Pancreas (tissue), 10 donors: ENCODE results near the gene ISYNA1. TPM values are rescaled to one million over a fixed set of nuclear protein-coding genes. Genes with fewer than 3 reads are reported as not detected.
A peak's percentile ranks its signal among the peaks of the same experiment; 100 is the strongest.

Experiments used
- ATAC-seq, 4 donors: fragments of 200-7000 bp; cut with Tn5 transposase; one replicate each; pipeline versions ENCODE4 v1.8.0 to v1.9.1; 2020; ENCODE audit warnings: mild to moderate bottlenecking in 4 of 4, moderate library complexity in 4 of 4
- DNase-seq, 6 donors: peaks; one replicate each; pipeline ENCODE4 v3.0.0-alpha.2; 2020
- FAIRE-seq: peaks from 2 replicates; lab custom pipeline; 2012; peaks lifted over from hg19 to GRCh38; lab: Jason Lieb, UNC
- H3K27ac ChIP-seq, 4 donors: fragments of 200-600 bp; sonication (generic); 1 replicate in 3 of 4; 2 replicates in 1 of 4; pipeline versions ENCODE4 v1.5.0 to v1.8.0; 2020
- H3K27me3 ChIP-seq, 4 donors: fragments of 200-600 bp; one replicate each; pipeline ENCODE4 v1.8.0; 2021
- H3K36me3 ChIP-seq, 3 donors: fragments of 200-600 bp; sonication (generic) in 1 of 3; one replicate each; pipeline versions ENCODE4 v1.5.0 to v1.8.0; 2020 to 2021
- H3K4me1 ChIP-seq, 3 donors: fragments of 200-600 bp; one replicate each; pipeline ENCODE4 v1.8.0; 2021
- H3K4me3 ChIP-seq, 4 donors: fragments of 200-600 bp; sonication (generic) in 2 of 4; one replicate each; pipeline versions ENCODE4 v1.5.0 to v1.8.0; 2020 to 2021
- H3K9me3 ChIP-seq, 4 donors: fragments of 200-600 bp; one replicate each; pipeline ENCODE4 v1.8.0; 2021
- WGBS, 2 donors: extraction: QIAGEN DNeasy Blood & Tissue Kit; methylation state at CpG; one replicate each; pipeline ENCODE4 v1.1.7; 2013; 5-methylcytosine and 5-hydroxymethylcytosine counted together
- intact Hi-C, 3 donors: fragments of 100-400 bp; cut with DNase I; formaldehyde crosslinking; loops; one replicate each; pipeline versions ENCODE4 v1.11.1 to v1.14.2; 2022
- polyA plus RNA-seq, 2 donors: library from polyadenylated mRNA; stranded (reverse); fragments of 200-250 nt; gene quantifications; one replicate each; pipeline ENCODE4 v1.2.3, GENCODE V29; 2013
- total RNA-seq, 6 donors: library from RNA; stranded (reverse); fragmentation: NEBNext Ultra II Directional in 4 of 6; extraction: Animal tissue kit (Norgen Biotek cat#: 25700) in 4 of 6; gene quantifications; one replicate each; pipeline versions ENCODE4 v1.2.1 to v1.2.4, GENCODE V29; 2021 to 2023
- TF ChIP-seq, protein P1 (sequence below), 4 donors: fragments of 200-600 bp; sonication (generic) in 3 of 4; IDR thresholded peaks; one replicate each; pipeline versions ENCODE4 v1.5.0 to v1.8.0; 2021; ENCODE audit warnings: antibody characterized with exemption in 4 of 4
- donor health status: healthy with polysubstance abuse.
- donor health status: DM: no; HTN: no; CAD: no; lungs with moderate emphysema.
- donor health status: DM: no; HTN: no; CAD: no.
- donor health status: control.
- donor health status: control.
- donor health status: Bipolar disorder and iron deficiency.
- donor health status: DM: yes; HTN: yes; CAD: no.
- donor health status: DM: no; HTN: no; CAD: no.
- donor health status: DM: no; HTN: no; CAD: no.
- donor health status: DM: yes; HTN: yes; CAD: no.

The ISYNA1 gene
- total and polyA plus RNA-seq, 8 donors, result 26.1 to 309 (median 48.2) TPM

GRCh38 chr19:18433015-18433691 lies 4.8 kb downstream of the ISYNA1 start:
- peaks cover 0 to under 1% (median 0%) of the 10 kb centered on the region in 3 donors for H3K4me1 ChIP-seq
- intact Hi-C loops, result no loop called here
- peak in 1 of 6 donors; percentile 69 for DNase-seq
- no peaks in the 10 kb centered on the region for H3K36me3 ChIP-seq
- 27 to 51% methylated on average over 26 to 59 of the region's 59 CpGs for WGBS, 2 donors
- H3K27ac ChIP-seq, result peak overlapping the region in 1 of 4 donors; percentile 34
- TF ChIP-seq, protein P1, sequence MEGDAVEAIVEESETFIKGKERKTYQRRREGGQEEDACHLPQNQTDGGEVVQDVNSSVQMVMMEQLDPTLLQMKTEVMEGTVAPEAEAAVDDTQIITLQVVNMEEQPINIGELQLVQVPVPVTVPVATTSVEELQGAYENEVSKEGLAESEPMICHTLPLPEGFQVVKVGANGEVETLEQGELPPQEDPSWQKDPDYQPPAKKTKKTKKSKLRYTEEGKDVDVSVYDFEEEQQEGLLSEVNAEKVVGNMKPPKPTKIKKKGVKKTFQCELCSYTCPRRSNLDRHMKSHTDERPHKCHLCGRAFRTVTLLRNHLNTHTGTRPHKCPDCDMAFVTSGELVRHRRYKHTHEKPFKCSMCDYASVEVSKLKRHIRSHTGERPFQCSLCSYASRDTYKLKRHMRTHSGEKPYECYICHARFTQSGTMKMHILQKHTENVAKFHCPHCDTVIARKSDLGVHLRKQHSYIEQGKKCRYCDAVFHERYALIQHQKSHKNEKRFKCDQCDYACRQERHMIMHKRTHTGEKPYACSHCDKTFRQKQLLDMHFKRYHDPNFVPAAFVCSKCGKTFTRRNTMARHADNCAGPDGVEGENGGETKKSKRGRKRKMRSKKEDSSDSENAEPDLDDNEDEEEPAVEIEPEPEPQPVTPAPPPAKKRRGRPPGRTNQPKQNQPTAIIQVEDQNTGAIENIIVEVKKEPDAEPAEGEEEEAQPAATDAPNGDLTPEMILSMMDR (IDR thresholded peaks at IDR 0.05), result no peak
- FAIRE-seq, result no peak
- peak overlapping the region in 3 of 4 donors; percentile 10 to 41 (median 25) for H3K4me3 ChIP-seq
- no peaks in the 10 kb centered on the region for H3K27me3 ChIP-seq
- ATAC-seq, result peak in 2 of 4 donors; percentile 2 to 12
- no peaks in the 10 kb centered on the region for H3K9me3 ChIP-seq

DNA sequence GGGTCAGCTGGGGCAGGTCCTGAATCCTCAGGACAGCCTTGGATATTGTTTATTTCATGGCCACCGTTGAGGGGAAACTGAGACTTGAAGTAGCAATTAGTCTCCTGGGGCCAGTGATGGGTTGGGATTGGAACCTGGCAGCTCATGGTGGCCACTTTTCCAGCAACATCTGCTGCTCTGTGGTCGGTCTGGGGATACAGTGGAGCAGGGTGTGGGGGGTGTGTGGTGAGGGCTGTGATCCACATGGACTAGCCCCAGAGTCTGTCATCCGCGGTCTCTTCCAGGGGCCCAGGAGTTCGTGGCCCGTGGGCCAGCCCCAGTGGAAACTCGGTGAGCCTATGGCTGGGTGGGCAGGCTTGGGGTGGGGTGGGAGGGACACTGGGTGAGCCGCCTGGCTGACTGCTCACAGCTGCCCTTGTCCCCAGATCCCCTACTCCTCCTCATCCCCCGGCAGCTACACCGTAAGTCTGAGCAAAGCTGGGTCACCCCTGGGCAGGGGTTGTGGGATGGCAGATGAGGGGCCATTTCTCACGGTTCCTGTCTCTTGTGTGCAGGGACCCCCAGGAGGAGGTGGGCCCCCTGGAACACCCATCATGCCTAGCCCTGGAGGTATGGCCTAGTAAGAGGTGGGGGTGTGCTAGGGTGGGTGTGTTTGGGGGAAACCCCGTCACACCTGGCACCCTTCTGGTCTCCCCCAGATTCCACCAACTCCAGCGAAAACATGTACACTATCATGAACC lies 5.5 kb downstream of the ISYNA1 start:
- ATAC-seq (no peak), DNase-seq (peak in 1 of 6 donors; percentile 51), FAIRE-seq (no peak)
- TF ChIP-seq, protein P1 (IDR thresholded peaks at IDR 0.05), result no peak
- H3K4me1 ChIP-seq, result no peaks in the 10 kb centered on the region
- no peaks in the 10 kb centered on the region for H3K27me3 ChIP-seq
- H3K36me3 ChIP-seq, result no peaks in the 10 kb centered on the region
- WGBS, 2 donors, result 83 to 94% methylated on average over 13 of the region's 13 CpGs
- intact Hi-C loops, result no loop called here
- no peaks in the 10 kb centered on the region for H3K9me3 ChIP-seq
- H3K27ac ChIP-seq, result no peak overlapping the region
- H3K4me3 ChIP-seq, result peak overlapping the region in 1 of 4 donors; percentile 41

GRCh38 chr19:18431351-18432197 lies 6.4 kb downstream of the ISYNA1 start:
- ATAC-seq (no peak), DNase-seq (peak in 2 of 6 donors; percentile 47 to 78), FAIRE-seq (no peak)
- no peaks in the 10 kb centered on the region for H3K9me3 ChIP-seq
- H3K4me1 ChIP-seq, result no peaks in the 10 kb centered on the region
- intact Hi-C loops, result no loop called here
- H3K27me3 ChIP-seq, result no peaks in the 10 kb centered on the region
- H3K36me3 ChIP-seq, result no peaks in the 10 kb centered on the region
- H3K4me3 ChIP-seq, result no peak overlapping the region
- H3K27ac ChIP-seq, result no peak overlapping the region
- TF ChIP-seq, protein P1 (IDR thresholded peaks at IDR 0.05), result no peak
- 89 to 93% methylated on average over 27 to 34 of the region's 34 CpGs for WGBS, 2 donors

DNA sequence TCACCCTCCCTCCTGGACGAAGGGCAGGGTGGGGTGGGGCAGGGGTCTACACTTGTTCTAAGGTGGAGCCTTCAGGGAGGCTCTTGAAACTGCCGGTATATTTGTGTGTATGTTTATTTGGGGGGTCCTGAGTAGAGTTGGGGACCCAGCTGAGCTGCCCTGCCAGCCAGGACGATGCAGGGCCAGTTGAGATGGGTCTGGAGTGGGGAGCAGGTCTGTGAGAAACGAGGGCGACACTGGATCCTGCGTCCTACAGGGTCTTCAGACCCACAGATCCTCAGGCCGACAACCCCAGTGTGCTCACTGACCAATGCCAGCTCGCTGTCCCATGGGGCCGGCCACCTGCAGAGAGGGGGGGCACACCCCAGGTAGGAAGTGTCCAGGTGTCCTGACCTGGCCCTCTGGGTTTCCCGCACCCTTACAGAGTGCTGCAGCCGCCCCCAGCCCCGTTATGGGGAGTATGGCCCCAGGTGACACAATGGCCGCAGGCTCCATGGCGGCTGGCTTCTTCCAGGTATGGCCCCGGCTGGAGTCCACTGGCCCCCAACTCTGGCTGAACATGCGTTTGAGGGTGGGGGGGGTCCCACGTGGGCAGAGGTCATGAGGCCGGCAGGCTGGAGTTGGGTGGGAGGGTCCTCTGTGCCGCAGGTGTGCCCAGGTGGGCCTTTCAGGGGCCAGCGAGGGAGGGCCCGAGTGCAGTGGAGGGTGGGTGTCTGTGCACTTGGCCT lies 7.4 kb downstream of the ISYNA1 start:
- H3K4me1 ChIP-seq, result no peaks in the 10 kb centered on the region
- peak in 3 of 6 donors; percentile 43 to 81 (median 54) for DNase-seq
- H3K9me3 ChIP-seq, result no peaks in the 10 kb centered on the region
- FAIRE-seq, result no peak
- no peaks in the 10 kb centered on the region for H3K27me3 ChIP-seq
- intact Hi-C loops, result no loop called here
- TF ChIP-seq, protein P1 (IDR thresholded peaks at IDR 0.05), result no peak
- WGBS, 2 donors, result 91 to 92% methylated on average over 21 of the region's 21 CpGs
- no peak overlapping the region for H3K4me3 ChIP-seq
- H3K27ac ChIP-seq, result no peak overlapping the region
- ATAC-seq, result no peak
- no peaks in the 10 kb centered on the region for H3K36me3 ChIP-seq
